NCI-H1048 (cell line): ENCODE measurements around the gene TAF8.
A peak's percentile ranks its signal among the peaks of the same experiment; 100 is the strongest.

Experiments used
- DNase-seq: peaks from one replicate; lab custom pipeline; 2025; lab: John Stamatoyannopoulos, UW

TAF8 gene

GRCh38 chr6:42051268-42051653, 937 bp downstream of the TAF8 start:
- no peak for DNase-seq

- DNase-seq, result no peak
Measured at GRCh38 chr6:42053601-42054000, 3.3 kb downstream of the TAF8 start.

GRCh38 chr6:42059743-42060142, 9.4 kb downstream of the TAF8 start:
- DNase-seq, result no peak

GRCh38 chr6:42066156-42066675, 15.9 kb downstream of the TAF8 start:
- DNase-seq, result no peak

- no peak for DNase-seq
Measured at GRCh38 chr6:42068173-42068572, 17.8 kb downstream of the TAF8 start.

- DNase-seq, result no peak
Measured at GRCh38 chr6:42068872-42069522, 18.7 kb downstream of the TAF8 start.

GRCh38 chr6:42071881-42072583, 21.7 kb downstream of the TAF8 start:
- DNase-seq, result no peak

GRCh38 chr6:42073287-42073686, 23.0 kb downstream of the TAF8 start:
- DNase-seq, result no peak

GRCh38 chr6:42075159-42075838, 25.0 kb downstream of the TAF8 start:
- DNase-seq, result peak; percentile 2

- no peak for DNase-seq
Measured at GRCh38 chr6:42078386-42078785, 28.1 kb downstream of the TAF8 start.

GRCh38 chr6:42079941-42080464, 29.7 kb downstream of the TAF8 start:
- DNase-seq, result no peak

- no peak for DNase-seq
Measured at GRCh38 chr6:42083530-42083929, 33.2 kb downstream of the TAF8 start.

- no peak for DNase-seq
Measured at GRCh38 chr6:42084889-42085288, 34.6 kb downstream of the TAF8 start.

GRCh38 chr6:42086046-42087035, 36.0 kb downstream of the TAF8 start:
- DNase-seq, result no peak

- DNase-seq, result no peak
Measured at GRCh38 chr6:42088101-42088591, 37.8 kb downstream of the TAF8 start.

GRCh38 chr6:42090819-42091717, 40.7 kb downstream of the TAF8 start:
- DNase-seq, result no peak

GRCh38 chr6:42091718-42092023, 41.3 kb downstream of the TAF8 start:
- no peak for DNase-seq

- no peak for DNase-seq
Measured at GRCh38 chr6:42093582-42094329, 43.4 kb downstream of the TAF8 start.

GRCh38 chr6:42095094-42095493, 44.8 kb downstream of the TAF8 start:
- no peak for DNase-seq
